NCI-H146 treated with DMSO at 0.1 percent for 48 hours (cell line): Measurements from ENCODE around the gene FBXO24.
A peak's percentile ranks its signal among the peaks of the same experiment; 100 is the strongest.

Experiments used
- DNase-seq: peaks from one replicate; lab custom pipeline; 2025; ENCODE audit not compliant: unreplicated experiment; lab: John Stamatoyannopoulos, UW

FBXO24 gene

GRCh38 chr7:100590077-100590737 lies 4.1 kb downstream of the FBXO24 start:
- DNase-seq, result no peak

- DNase-seq, result no peak
Measured at GRCh38 chr7:100591596-100591995, 5.5 kb downstream of the FBXO24 start.

- DNase-seq, result no peak
Measured at GRCh38 chr7:100595188-100595587, 9.1 kb downstream of the FBXO24 start.

- no peak for DNase-seq
Measured at GRCh38 chr7:100598425-100598824, 12.3 kb downstream of the FBXO24 start.

- DNase-seq, result no peak
Measured at GRCh38 chr7:100599911-100600729, 14.0 kb downstream of the FBXO24 start.

- DNase-seq, result no peak
Measured at GRCh38 chr7:100600730-100601038, 14.6 kb downstream of the FBXO24 start.

DNA sequence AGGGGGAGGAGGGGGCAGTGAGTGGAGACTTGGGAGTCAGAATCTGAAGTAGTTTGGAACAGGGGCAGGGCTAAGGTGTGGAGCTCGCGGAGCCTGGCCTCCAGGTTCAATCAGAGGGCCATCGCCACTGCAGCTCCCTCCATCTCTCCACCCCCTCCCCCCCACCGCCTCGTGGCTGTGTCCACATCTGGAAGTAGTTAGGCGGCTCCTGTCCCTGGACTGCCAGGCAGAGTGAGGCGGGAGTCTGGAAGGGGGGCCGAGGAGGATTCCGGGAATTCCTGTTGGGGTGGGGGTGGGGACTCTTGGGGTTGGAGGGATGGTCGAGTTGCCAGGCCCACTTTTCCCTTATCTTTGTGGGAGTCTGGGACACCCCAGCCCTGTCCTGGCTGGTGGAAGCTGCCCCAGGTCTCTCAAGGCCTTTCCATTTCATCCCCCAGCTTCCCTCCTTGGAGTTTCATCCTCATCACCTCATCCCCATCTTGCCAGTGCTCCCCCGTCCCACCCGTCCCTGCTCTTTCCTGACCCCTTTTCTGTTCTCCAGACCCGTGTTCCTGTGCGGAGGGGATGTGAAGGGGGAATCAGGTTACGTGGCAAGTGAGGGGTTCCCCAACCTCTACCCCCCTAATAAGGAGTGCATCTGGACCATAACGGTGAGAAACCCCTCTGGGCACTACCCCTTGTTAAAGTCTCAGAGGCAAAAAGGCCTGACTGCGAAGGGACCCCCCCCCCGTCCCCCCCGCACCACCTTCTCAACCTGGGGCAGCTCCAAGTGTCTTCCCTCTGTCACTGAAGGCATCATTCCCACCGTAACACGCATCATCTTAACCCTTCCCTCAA lies 17.0 kb downstream of the FBXO24 start:
- DNase-seq, result no peak

DNA sequence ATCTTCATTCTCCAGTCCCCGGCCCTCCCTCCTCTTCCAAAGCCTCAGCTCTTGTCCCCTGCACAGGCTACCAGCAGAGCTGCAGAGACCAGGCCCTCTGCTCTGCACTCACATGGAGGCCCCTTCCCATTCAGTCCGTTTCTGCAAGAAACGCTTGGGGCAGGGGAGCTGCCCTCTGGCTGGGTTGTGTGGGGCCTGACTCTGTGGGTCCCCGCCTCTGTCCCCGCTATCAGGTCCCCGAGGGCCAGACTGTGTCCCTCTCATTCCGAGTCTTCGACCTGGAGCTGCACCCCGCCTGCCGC lies 17.5 kb downstream of the FBXO24 start:
- DNase-seq, result no peak

DNA sequence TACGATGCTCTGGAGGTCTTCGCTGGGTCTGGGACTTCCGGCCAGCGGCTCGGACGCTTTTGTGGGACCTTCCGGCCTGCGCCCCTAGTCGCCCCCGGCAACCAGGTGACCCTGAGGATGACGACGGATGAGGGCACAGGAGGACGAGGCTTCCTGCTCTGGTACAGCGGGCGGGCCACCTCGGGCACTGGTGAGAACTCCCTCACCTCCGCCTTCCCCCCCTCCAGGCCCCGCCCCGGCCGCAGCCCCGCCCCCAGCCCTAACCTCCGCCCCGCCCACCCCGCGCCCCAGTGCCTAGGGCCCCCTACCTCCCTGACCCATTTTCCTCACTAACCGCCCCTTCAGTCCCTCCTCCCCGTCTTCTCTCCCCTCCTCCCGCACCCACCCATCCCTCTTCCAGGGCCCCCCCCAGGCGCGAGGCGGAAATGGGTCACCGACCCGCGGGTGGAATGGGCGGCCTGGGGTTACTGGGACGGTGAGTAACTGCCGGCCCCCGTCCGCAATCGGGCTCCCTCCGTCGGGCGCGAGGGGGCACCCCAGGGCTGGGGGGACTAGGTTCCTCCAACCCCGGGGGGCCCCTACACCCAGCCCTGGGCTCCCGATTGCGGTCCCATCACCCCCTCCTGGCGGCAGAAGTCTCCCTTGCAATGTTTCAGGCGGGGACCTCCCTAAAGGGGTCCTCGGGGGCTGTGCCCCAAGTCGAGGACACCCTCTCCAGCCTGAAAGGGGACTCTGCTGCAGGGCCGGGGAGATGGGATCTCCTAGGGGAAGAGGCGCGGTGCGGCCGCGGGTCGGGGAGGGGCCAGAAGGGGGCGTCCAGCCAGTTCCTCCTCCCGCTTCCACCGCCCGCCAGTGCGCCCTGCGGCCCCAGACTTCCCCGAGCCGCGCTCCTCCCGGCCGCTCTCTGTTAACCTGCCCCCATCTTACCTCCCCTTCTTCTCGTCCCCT lies 18.2 kb downstream of the FBXO24 start:
- peak; percentile 43 for DNase-seq

DNA sequence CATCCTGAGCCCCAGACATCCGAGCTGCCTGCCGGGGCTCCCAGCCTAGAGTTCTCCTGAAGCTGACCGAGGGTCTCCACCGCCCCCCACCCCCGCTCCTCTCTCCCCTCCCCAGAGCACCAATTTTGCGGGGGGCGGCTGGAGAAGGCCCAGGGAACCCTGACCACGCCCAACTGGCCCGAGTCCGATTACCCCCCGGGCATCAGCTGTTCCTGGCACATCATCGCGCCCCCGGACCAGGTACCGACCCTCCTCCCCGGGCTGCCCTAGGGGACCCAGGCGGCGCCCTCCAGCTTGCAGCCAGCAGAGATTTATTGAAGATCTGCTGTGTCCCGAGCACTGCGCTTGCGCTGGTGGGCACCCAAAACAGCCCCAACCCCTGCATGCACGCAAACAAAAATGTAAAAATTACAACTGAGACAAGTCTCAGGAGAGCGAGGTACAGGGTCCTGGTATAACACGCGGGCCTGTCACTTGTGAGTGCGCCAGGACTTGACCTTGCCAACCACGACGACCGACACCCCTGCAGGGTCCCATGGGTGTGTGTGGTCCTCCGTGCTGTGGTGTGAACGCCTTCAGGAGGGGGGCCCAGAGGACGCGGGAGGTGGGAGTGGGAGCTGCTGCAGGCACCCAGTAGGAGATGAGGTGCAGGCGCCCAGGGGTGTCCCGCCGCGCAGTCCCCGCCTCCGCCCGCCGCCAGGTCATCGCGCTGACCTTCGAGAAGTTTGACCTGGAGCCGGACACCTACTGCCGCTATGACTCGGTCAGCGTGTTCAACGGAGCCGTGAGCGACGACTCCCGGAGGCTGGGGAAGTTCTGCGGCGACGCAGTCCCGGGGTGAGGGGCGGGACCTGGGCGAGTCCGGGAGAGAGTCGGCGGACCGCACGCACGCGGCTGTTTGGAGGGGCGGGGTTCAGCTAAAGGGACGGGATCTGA lies 19.1 kb downstream of the FBXO24 start:
- no peak for DNase-seq

DNA sequence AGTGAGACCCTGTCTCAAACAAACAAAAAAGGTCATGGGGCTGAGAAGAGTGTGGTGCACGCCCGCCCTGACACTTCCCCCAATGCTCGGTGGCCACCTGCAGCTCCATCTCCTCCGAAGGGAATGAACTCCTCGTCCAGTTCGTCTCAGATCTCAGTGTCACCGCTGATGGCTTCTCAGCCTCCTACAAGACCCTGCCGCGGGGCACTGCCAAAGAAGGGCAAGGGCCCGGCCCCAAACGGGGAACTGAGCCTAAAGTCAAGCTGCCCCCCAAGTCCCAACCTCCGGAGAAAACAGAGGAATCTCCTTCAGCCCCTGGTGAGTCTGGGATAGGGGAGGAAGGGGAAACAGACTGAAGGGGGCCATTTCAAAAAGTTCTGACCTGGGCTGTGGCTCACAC lies 20.2 kb downstream of the FBXO24 start:
- DNase-seq, result no peak

- DNase-seq, result no peak
Measured at GRCh38 chr7:100607111-100607510, 21.0 kb downstream of the FBXO24 start.

- DNase-seq, result no peak
Measured at GRCh38 chr7:100609958-100610357, 23.8 kb downstream of the FBXO24 start.

DNA sequence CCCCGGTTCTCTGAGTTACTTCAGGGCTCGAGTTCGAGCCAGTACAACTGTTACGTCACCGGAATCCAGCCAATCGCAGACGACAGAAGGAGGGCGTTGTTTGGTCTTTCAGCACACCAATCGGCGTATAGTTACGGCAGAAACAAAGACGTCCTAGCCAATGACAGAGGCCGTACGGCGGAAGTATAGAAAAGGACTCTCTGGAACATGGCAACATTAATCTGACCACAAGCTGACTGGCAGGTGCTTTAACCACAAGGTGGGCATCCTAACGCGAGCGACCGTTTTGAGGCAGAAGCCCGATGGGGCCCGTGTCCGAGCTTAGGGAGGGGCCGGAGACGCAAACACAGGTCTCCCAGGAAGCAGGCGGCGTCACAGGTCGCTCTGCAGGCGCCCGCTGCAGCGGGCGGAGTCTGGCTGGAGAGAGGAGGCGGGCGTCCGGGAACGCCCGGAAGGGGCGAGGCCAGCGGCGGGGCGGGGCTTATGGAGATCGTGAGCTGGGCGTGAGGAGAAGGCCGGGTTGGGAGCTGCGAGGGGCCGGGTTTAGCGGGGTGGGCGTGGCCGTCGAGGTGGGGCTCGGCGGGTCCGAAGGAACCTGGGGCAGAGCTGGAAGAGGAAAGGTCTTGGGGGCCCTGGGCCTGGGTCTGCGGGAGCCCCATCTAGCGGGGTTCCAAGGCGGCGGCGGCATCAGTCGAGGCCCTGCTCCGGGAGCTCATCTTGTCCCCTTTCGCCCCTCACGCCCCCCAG lies 26.0 kb downstream of the FBXO24 start, which contains the start of gene MOSPD3:
MOSPD3 (plus strand) TSS at position 558 of the 747 bp plus-strand sequence. CDS start 252 bp downstream, outside the sequence.
- peak; percentile 98 for DNase-seq

- DNase-seq, result no peak
Measured at GRCh38 chr7:100612730-100613390, 26.7 kb downstream of the FBXO24 start.

DNA sequence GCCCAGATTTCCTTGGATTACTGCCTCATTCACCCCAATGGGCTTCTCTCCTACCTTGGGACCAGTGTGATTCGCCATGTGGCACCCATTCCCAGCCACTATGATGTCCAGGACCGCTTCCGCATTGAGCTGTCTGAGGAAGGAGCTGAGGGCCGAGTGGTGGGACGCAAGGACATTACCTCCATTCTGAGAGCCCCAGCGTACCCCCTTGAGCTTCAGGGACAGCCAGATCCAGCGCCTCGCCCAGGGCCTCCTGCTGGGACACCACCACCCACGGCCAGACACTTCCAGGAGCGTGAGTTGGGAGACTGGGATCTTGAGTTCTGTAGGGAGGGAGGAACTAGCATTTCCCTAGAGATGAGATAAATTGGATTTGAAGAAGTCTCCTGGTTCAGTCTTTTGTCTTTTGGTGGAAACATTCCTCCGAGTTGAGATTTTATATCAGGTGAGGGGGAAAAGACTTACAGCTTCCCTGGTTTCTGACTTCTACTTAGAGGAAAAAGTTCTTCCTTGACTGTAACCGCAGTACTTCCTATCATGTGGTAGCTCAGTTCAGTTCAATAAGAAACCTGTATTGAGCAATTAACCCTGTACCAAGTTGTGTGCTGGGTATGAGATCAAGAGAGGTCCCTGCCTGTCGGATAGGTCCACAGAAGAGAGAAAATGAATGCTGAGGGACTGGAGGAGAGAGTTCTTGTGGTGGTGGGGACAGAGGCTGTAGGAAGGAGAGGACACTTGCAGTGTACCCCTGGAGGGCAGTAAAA lies 27.5 kb downstream of the FBXO24 start:
- DNase-seq, result no peak

DNA sequence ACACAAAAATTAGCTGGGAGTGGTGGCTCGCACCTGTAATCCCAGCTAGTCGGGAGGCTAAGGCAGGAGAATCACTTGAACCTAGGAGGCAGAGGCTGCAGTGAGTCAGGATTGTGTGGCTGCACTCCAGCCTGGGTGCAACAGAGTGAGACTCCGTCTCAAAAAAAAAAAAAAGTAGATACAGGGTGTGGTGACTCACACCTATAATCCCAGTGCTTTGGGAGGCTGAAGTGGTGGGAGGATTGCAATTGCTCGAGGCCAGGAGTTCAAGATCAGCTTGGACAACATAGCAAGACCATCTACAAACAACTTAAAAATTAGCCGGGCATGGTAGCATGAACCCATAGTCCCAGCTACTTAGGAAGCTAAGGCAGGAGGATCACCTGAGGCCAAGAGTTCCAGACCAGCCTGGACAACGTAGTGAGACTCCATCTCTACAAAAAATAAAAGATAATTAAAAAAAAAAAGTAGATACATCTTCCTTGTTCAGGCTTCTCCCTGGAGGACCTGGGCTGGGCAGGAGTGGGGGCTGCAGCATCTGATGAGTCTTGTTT lies 28.3 kb downstream of the FBXO24 start:
- DNase-seq, result no peak
